Keratinocyte (primary cell): Measurements from ENCODE around the gene MPO.

ENCODE experiments used
- EZH2 ChIP-seq: IDR thresholded peaks from one replicate; pipeline ENCODE4 v1.6.1; 2012; ENCODE audit warnings: inconsistent platforms, mild to moderate bottlenecking, low read length, moderate library complexity
- TF ChIP-seq, protein P1 (sequence below), 3 experiments: IDR thresholded peaks in 1 of 3; conservative IDR thresholded peaks in 1 of 3; optimal IDR thresholded peaks in 1 of 3; 2 replicates in 2 of 3; 3 replicates in 1 of 3; pipeline versions ENCODE3 to v1.5.1; 2011; ENCODE audit warnings: low read length in 3 of 3, mild to moderate bottlenecking in 3 of 3, moderate library complexity in 2 of 3, control low read depth in 1 of 3, inconsistent platforms in 1 of 3; ENCODE audit not compliant: insufficient read depth in 2 of 3; ENCODE audit errors: extremely low read depth in 1 of 3

DNA sequence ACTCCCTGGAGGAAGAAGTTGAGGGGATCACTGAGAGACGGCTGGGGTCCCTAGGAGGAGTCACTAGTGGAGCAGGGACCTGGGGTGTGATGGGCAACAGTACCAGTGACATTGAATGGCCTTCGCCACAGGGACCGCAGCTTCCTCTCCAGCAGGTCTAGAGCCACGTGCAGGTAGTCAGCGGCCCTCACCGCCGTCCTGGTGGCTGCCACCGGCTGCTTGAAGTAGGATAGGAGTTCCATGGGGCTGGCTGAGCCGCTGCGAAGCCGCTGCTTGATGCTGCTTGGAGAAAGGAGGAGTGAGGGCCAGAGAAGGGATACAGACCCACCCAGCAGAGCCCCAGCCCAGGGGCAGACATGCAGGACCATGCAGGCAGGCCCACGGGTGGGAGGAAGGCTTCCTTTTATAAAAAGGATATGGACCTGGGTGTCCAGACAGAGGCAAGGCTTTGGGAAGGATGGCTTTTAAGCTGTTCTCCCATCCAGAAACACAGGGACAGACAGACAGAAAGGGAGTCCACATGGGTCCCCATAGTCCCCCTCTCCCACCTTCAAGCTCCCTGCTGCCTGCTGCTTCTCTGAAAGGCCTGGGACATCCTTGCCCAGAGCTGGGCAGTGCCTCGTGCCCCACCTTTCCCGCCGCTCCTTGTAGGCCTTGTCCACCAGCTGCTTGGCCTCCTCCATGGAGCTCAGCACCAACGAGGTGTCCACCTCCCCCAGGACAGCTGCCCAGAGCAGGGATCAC, 827 bp downstream of the MPO start:
- TF ChIP-seq, protein P1, sequence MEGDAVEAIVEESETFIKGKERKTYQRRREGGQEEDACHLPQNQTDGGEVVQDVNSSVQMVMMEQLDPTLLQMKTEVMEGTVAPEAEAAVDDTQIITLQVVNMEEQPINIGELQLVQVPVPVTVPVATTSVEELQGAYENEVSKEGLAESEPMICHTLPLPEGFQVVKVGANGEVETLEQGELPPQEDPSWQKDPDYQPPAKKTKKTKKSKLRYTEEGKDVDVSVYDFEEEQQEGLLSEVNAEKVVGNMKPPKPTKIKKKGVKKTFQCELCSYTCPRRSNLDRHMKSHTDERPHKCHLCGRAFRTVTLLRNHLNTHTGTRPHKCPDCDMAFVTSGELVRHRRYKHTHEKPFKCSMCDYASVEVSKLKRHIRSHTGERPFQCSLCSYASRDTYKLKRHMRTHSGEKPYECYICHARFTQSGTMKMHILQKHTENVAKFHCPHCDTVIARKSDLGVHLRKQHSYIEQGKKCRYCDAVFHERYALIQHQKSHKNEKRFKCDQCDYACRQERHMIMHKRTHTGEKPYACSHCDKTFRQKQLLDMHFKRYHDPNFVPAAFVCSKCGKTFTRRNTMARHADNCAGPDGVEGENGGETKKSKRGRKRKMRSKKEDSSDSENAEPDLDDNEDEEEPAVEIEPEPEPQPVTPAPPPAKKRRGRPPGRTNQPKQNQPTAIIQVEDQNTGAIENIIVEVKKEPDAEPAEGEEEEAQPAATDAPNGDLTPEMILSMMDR (optimal IDR thresholded peaks at IDR 0.05 in 1 of 3, IDR thresholded peaks at IDR 0.05 in 1 of 3, conservative IDR thresholded peaks at IDR 0.05 in 1 of 3; ENCODE audit: extremely low read depth in 1 of 3, insufficient read depth in 2 of 3, low read length in 3 of 3), result no peak
- TF ChIP-seq EZH2, result no peak
